ENCODE results near the gene GOLPH3. TPM values are rescaled to one million over a fixed set of nuclear protein-coding genes. Genes with fewer than 3 reads are reported as not detected.

The GOLPH3 gene
- total and polyA plus RNA-seq, 2 of the 4 experiments (the other 2 are of a cell fraction): 38.2 to 41.3 TPM

DNA sequence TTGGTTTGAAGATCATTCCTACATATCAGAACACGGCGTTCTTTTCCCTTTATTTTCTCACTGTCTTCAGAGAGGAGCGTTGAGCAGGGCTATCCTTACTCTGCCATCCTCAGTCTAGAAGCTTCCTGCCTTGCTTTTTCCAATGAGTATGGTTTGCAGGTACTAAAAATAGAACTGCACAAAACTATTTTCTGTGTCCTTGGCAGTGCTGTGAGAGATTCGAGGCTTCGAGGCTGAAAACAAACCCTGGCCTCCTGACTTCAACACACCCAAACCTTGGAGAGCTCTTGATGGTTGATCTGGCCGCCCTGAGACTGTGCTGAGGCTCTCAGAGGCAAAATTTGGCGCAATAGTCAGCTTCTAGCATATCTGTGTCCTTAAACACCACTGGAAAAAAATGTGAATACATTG lies 78.9 kb downstream of the GOLPH3 start:
- in situ Hi-C loops (cut with MboI; ENCODE audit: low sequenced_read_pairs) (no loop called here), dilution Hi-C loops (cut with HindIII; ENCODE audit: low sequenced_read_pairs, unreplicated experiment) (no loop called here), intact Hi-C loops (cut with micrococcal nuclease) (no loop called here)
- no peak overlapping the region for H3K9ac ChIP-seq (ENCODE audit: low read depth, low read length)
- CTCF ChIA-PET: interaction anchor here (0.6 kb wide), 1 partner anchor 99 kb away, joined by 7 read pairs; no protein-coding TSS in a partner anchor
- no peak overlapping the region for H3K23ac ChIP-seq (ENCODE audit: low read depth, low read length)
- DNase-seq (no peak), ATAC-seq (ENCODE audit: low read depth) (no peak)
- no peak overlapping the region for H3K4ac ChIP-seq (ENCODE audit: low read depth, low read length)
- H4K91ac ChIP-seq (ENCODE audit: insufficient read depth, low read depth, low read length): no peak overlapping the region
- no peak overlapping the region for H2BK15ac ChIP-seq (ENCODE audit: low read depth, low read length)
- H3K9me1 ChIP-seq (ENCODE audit: insufficient read depth, low read length): peaks cover 2% of the 10 kb centered on the region; the same call in 1 of the 2 replicates
- peaks cover 0 to 3% of the 10 kb centered on the region in 2 experiments; a peak in 1 of 4 replicates for H3K79me1 ChIP-seq (ENCODE audit: low read depth in 1 of 2, low read length in 2 of 2)
- BruUV-seq (replicated peaks): no TSS peak
- no peaks in the 10 kb centered on the region for H3K4me1 ChIP-seq (ENCODE audit: control insufficient read depth, insufficient read depth, low read length)
- no peak overlapping the region for H4K8ac ChIP-seq (ENCODE audit: low read depth in 2 of 2, low read length in 2 of 2)
- TF ChIP-seq CEBPB (IDR thresholded peaks at IDR 0.05; ENCODE audit: low read depth, low read length) (no peak), CHD1 (IDR thresholded peaks at IDR 0.05; ENCODE audit: low read depth, low read length) (no peak), SMC3 (IDR thresholded peaks at IDR 0.05; ENCODE audit: low read depth, low read length) (no peak), BHLHE40 (IDR thresholded peaks at IDR 0.05; ENCODE audit: low read depth, low read length) (no peak), MAFK (IDR thresholded peaks at IDR 0.05; ENCODE audit: low read depth, low read length) (no peak), RFX5 (IDR thresholded peaks at IDR 0.05; ENCODE audit: low read depth, low read length) (no peak), POLR2A (IDR thresholded peaks at IDR 0.05; ENCODE audit: low read depth, low read length) (no peak), NFE2L2 (IDR thresholded peaks at IDR 0.05; ENCODE audit: low read depth, low read length) (no peak), MXI1 (IDR thresholded peaks at IDR 0.05; ENCODE audit: borderline replicate concordance, low read depth, low read length) (no peak), RCOR1 (IDR thresholded peaks at IDR 0.05; ENCODE audit: insufficient replicate concordance, low read length) (no peak), FOS (IDR thresholded peaks at IDR 0.05; ENCODE audit: low read depth, low read length) (no peak), ELK1 (IDR thresholded peaks at IDR 0.05; ENCODE audit: borderline replicate concordance, low read depth, low read length) (no peak)
- TF ChIP-seq, protein P1, sequence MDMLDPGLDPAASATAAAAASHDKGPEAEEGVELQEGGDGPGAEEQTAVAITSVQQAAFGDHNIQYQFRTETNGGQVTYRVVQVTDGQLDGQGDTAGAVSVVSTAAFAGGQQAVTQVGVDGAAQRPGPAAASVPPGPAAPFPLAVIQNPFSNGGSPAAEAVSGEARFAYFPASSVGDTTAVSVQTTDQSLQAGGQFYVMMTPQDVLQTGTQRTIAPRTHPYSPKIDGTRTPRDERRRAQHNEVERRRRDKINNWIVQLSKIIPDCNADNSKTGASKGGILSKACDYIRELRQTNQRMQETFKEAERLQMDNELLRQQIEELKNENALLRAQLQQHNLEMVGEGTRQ (IDR thresholded peaks at IDR 0.05; ENCODE audit: low read depth, low read length): no peak
- TF ChIP-seq, protein P2, sequence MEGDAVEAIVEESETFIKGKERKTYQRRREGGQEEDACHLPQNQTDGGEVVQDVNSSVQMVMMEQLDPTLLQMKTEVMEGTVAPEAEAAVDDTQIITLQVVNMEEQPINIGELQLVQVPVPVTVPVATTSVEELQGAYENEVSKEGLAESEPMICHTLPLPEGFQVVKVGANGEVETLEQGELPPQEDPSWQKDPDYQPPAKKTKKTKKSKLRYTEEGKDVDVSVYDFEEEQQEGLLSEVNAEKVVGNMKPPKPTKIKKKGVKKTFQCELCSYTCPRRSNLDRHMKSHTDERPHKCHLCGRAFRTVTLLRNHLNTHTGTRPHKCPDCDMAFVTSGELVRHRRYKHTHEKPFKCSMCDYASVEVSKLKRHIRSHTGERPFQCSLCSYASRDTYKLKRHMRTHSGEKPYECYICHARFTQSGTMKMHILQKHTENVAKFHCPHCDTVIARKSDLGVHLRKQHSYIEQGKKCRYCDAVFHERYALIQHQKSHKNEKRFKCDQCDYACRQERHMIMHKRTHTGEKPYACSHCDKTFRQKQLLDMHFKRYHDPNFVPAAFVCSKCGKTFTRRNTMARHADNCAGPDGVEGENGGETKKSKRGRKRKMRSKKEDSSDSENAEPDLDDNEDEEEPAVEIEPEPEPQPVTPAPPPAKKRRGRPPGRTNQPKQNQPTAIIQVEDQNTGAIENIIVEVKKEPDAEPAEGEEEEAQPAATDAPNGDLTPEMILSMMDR (conservative IDR thresholded peaks at IDR 0.05; ENCODE audit: low read depth, low read length): no peak
- no peak overlapping the region for H3K27ac ChIP-seq (ENCODE audit: insufficient read depth, low read length)
- no peaks in the 10 kb centered on the region for H3K9me3 ChIP-seq (ENCODE audit: control insufficient read depth, insufficient read depth, low read length)
- no peak overlapping the region for H2BK5ac ChIP-seq (ENCODE audit: low read depth, low read length, poor library complexity, severe bottlenecking)
- peaks cover 14% of the 10 kb centered on the region for H3K36me3 ChIP-seq (ENCODE audit: control insufficient read depth, insufficient read depth, low read length)
- H3K4me3 ChIP-seq (ENCODE audit: insufficient read depth, low read depth, low read length): no peak overlapping the region
- H2AK5ac ChIP-seq (ENCODE audit: low read depth, low read length): no peak overlapping the region
- no peaks in the 10 kb centered on the region for H3K27me3 ChIP-seq (ENCODE audit: control insufficient read depth, insufficient read depth, low read length)
- H2AK9ac ChIP-seq (replicated peaks; ENCODE audit: low read depth, low read length, poor library complexity): no peak overlapping the region
- H2AFZ ChIP-seq (replicated peaks; ENCODE audit: low read length, poor library complexity): no peak overlapping the region
- no peak overlapping the region for H3K18ac ChIP-seq (ENCODE audit: low read depth, low read length)
- no peak overlapping the region for H4K5ac ChIP-seq (ENCODE audit: low read depth, low read length)
- POLR2A ChIA-PET (ENCODE audit: unreplicated experiment): no interaction called here
- H4K20me1 ChIP-seq (ENCODE audit: insufficient read depth, low read length): no peaks in the 10 kb centered on the region
- no CpG with 5 or more reads among the region's 7 CpGs for WGBS, 2 experiments (ENCODE audit: extremely low coverage in 2 of 2, insufficient read length in 1 of 2)
- H2BK120ac ChIP-seq (ENCODE audit: low read depth, low read length): no peak overlapping the region
- no peak overlapping the region for H2BK20ac ChIP-seq (ENCODE audit: low read depth, low read length)
- H3K4me2 ChIP-seq (ENCODE audit: low read depth, low read length): no peak overlapping the region
- no peak overlapping the region for H3K56ac ChIP-seq (ENCODE audit: extremely low read depth, insufficient read depth, low read length)
- no peak overlapping the region for H3K14ac ChIP-seq (replicated peaks; ENCODE audit: low read depth, low read length)

Measured in IMR-90 (cell line).